HepG2 (cell line): ENCODE data around the gene SENP5. TPM values are rescaled to one million over a fixed set of nuclear protein-coding genes. Genes with fewer than 3 reads are reported as not detected.
A peak's percentile ranks its signal among the peaks of the same experiment; 100 is the strongest.

Source experiments
- ARID2 ChIP-seq: sonication (generic); formaldehyde crosslinking; IDR thresholded peaks from 2 replicates; pipeline ENCODE4 v1.8.1; 2022; ENCODE audit warnings: mild to moderate bottlenecking, missing genetic modification reagents, borderline replicate concordance
- ATF7-NPFF ChIP-seq: sonication (generic); formaldehyde crosslinking; IDR thresholded peaks from 2 replicates; pipeline ENCODE4 v1.8.1; 2023; ENCODE audit warnings: mild to moderate bottlenecking, low read depth, missing genetic modification reagents, moderate library complexity
- CENPT ChIP-seq: sonication (generic); formaldehyde crosslinking; IDR thresholded peaks from 2 replicates; pipeline ENCODE4 v1.8.0; 2022; ENCODE audit warnings: low read depth, mild to moderate bottlenecking, moderate library complexity, missing genetic modification reagents
- FOXA1 ChIP-seq, 2 experiments: fragments of 450-650 bp in 1 of 2; sonication (generic) in 1 of 2; formaldehyde crosslinking in 1 of 2; IDR thresholded peaks; 2 replicates each; pipeline versions ENCODE4 v1.4.0 to v1.6.1; 2016 to 2020; ENCODE audit warnings: missing genetic modification reagents in 1 of 2
- HNRNPK ChIP-seq: fragments of 200-400 bp; formaldehyde crosslinking; IDR thresholded peaks from 2 replicates; pipeline ENCODE4 v1.6.1; 2018; ENCODE audit warnings: low read length, low read depth, moderate library complexity, mild to moderate bottlenecking; ENCODE audit not compliant: poor library complexity, severe bottlenecking
- MATR3 ChIP-seq: sonication (generic); formaldehyde crosslinking; IDR thresholded peaks from 2 replicates; pipeline ENCODE4 v1.4.0; 2020; ENCODE audit warnings: missing genetic modification reagents
- SP2 ChIP-seq: sonication (generic); formaldehyde crosslinking; IDR thresholded peaks from 2 replicates; pipeline ENCODE4 v1.5.1; 2020; ENCODE audit warnings: mild to moderate bottlenecking, missing genetic modification reagents
- STAT5B ChIP-seq: sonication (generic); formaldehyde crosslinking; IDR thresholded peaks from 2 replicates; pipeline ENCODE4 v1.4.0; 2020; ENCODE audit warnings: missing genetic modification reagents
- TOE1 ChIP-seq: sonication (generic); formaldehyde crosslinking; IDR thresholded peaks from 2 replicates; pipeline ENCODE4 v1.4.0; 2020; ENCODE audit warnings: mild to moderate bottlenecking, missing genetic modification reagents
- TP53 ChIP-seq: sonication (generic); formaldehyde crosslinking; conservative IDR thresholded peaks from 2 replicates; pipeline ENCODE4 v1.4.0; 2020; ENCODE audit warnings: missing genetic modification reagents
- ZBTB20 ChIP-seq: sonication (generic); formaldehyde crosslinking; IDR thresholded peaks from 2 replicates; pipeline ENCODE4 v1.8.1; 2023; ENCODE audit warnings: missing genetic modification reagents, low read depth, mild to moderate bottlenecking, borderline replicate concordance
- ZFP36 ChIP-seq: fragments of 150-350 bp; IDR thresholded peaks from 2 replicates; pipeline ENCODE4 v1.6.1; 2018; ENCODE audit warnings: borderline replicate concordance, low read length, low read depth; ENCODE audit not compliant: partially characterized antibody
- ZNF12 ChIP-seq: sonication (generic); formaldehyde crosslinking; IDR thresholded peaks from 2 replicates; pipeline ENCODE4 v1.5.0; 2020; ENCODE audit warnings: missing genetic modification reagents
- ZNF136 ChIP-seq: sonication (generic); formaldehyde crosslinking; IDR thresholded peaks from 2 replicates; pipeline ENCODE4 v1.8.1; 2022; ENCODE audit warnings: low read depth, mild to moderate bottlenecking, moderate library complexity, missing genetic modification reagents
- ZNF138 ChIP-seq: sonication (generic); formaldehyde crosslinking; IDR thresholded peaks from 2 replicates; pipeline ENCODE4 v1.5.0; 2020; ENCODE audit warnings: mild to moderate bottlenecking, low read depth, missing genetic modification reagents
- ZNF33A ChIP-seq: sonication (generic); formaldehyde crosslinking; IDR thresholded peaks from 2 replicates; pipeline ENCODE4 v1.5.1; 2020; ENCODE audit warnings: missing genetic modification reagents, mild to moderate bottlenecking, moderate library complexity, borderline replicate concordance
- ZNF34 ChIP-seq: sonication (generic); formaldehyde crosslinking; IDR thresholded peaks from 2 replicates; pipeline ENCODE4 v1.4.0; 2020; ENCODE audit warnings: mild to moderate bottlenecking, missing genetic modification reagents, borderline replicate concordance
- ZNF431 ChIP-seq: sonication (generic); formaldehyde crosslinking; IDR thresholded peaks from 2 replicates; pipeline ENCODE4 v1.9.0; 2022; ENCODE audit warnings: missing genetic modification reagents, low read depth, mild to moderate bottlenecking, borderline replicate concordance
- ZNF605 ChIP-seq: sonication (generic); formaldehyde crosslinking; IDR thresholded peaks from 2 replicates; pipeline ENCODE4 v1.8.0; 2022; ENCODE audit warnings: mild to moderate bottlenecking, missing genetic modification reagents
- ZNF652 ChIP-seq: IDR thresholded peaks from 2 replicates; pipeline ENCODE4 v1.6.1; 2016; ENCODE audit warnings: low read depth, borderline replicate concordance
- ZSCAN25 ChIP-seq: sonication (generic); formaldehyde crosslinking; IDR thresholded peaks from 2 replicates; pipeline ENCODE4 v1.8.0; 2022; ENCODE audit warnings: mild to moderate bottlenecking, missing genetic modification reagents
- polyA plus RNA-seq, 8 experiments: library from polyadenylated mRNA; depleted of rRNA in 3 of 8; stranded (reverse) in 7 of 8; unstranded in 1 of 8; fragments of >200 nt; fragmentation: Illumina TruSeq in 4 of 8; extraction: Trizol in 4 of 8; gene quantifications; 2 replicates each; pipeline versions ENCODE4 v1.2.1 to v1.2.3, GENCODE V29; 2011 to 2016; ENCODE audit warnings: low read depth in 4 of 8, missing spikeins in 1 of 8, mixed read lengths in 1 of 8; ENCODE audit not compliant: insufficient read depth in 1 of 8
- total RNA-seq, 5 experiments: library from RNA; depleted of rRNA; stranded (reverse); fragments of >200 nt; fragmentation: Illumina TruSeq; extraction: Trizol; gene quantifications; 2 replicates each; pipeline ENCODE4 v1.2.3, GENCODE V29; 2016; ENCODE audit warnings: low read depth in 1 of 5
- TF ChIP-seq, protein P1 (sequence below): sonication (generic); formaldehyde crosslinking; IDR thresholded peaks from 2 replicates; pipeline ENCODE4 v1.5.0; 2020; ENCODE audit warnings: mild to moderate bottlenecking, missing genetic modification reagents, borderline replicate concordance
- TF ChIP-seq, protein P2 (sequence below): IDR thresholded peaks from 2 replicates; pipeline ENCODE4 v1.6.1; 2016; ENCODE audit warnings: low read depth
- TF ChIP-seq, protein P3 (sequence below): sonication (generic); formaldehyde crosslinking; IDR thresholded peaks from 2 replicates; pipeline ENCODE4 v1.5.0; 2020; ENCODE audit warnings: mild to moderate bottlenecking, missing genetic modification reagents

SENP5 gene
- total and polyA plus RNA-seq, 2 of the 13 experiments (the other 11 are each of a cell fraction or from before 2014, with no cell fraction given): 17.6 to 30.9 TPM

GRCh38 chr3:196867507-196868296 is at the start of gene SENP5 (continued):
- no peak for TF ChIP-seq ZNF605 (CRISPR knock-in tag)
- TF ChIP-seq FOXA1 (IDR thresholded peaks at IDR 0.05): no peak
- no peak for TF ChIP-seq FOXA1 (CRISPR knock-in tag; IDR thresholded peaks at IDR 0.05)
- no peak for TF ChIP-seq TOE1 (CRISPR knock-in tag)
- TF ChIP-seq CENPT (CRISPR knock-in tag): no peak
- no peak for TF ChIP-seq ZNF138 (CRISPR knock-in tag)
- TF ChIP-seq ZNF34 (CRISPR knock-in tag): no peak
- TF ChIP-seq ZNF431 (CRISPR knock-in tag): 0 out of 2 replicates have a peak, but pooled peaks have one; percentile 24
- no peak for TF ChIP-seq ZBTB20 (CRISPR knock-in tag)
- TF ChIP-seq, protein P1, sequence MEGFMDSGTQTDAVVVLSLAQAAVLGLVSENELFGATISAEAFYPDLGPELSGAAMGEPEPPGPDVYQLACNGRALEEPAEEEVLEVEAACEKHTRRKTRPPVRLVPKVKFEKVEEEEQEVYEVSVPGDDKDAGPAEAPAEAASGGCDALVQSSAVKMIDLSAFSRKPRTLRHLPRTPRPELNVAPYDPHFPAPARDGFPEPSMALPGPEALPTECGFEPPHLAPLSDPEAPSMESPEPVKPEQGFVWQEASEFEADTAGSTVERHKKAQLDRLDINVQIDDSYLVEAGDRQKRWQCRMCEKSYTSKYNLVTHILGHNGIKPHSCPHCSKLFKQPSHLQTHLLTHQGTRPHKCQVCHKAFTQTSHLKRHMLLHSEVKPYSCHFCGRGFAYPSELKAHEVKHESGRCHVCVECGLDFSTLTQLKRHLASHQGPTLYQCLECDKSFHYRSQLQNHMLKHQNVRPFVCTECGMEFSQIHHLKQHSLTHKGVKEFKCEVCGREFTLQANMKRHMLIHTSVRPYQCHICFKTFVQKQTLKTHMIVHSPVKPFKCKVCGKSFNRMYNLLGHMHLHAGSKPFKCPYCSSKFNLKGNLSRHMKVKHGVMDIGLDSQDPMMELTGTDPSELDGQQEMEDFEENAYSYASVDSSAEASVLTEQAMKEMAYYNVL (CRISPR knock-in tag): peak; percentile 44; the same call in 1 of the 2 replicates
- no peak for TF ChIP-seq MATR3 (CRISPR knock-in tag)
- TF ChIP-seq, protein P2, sequence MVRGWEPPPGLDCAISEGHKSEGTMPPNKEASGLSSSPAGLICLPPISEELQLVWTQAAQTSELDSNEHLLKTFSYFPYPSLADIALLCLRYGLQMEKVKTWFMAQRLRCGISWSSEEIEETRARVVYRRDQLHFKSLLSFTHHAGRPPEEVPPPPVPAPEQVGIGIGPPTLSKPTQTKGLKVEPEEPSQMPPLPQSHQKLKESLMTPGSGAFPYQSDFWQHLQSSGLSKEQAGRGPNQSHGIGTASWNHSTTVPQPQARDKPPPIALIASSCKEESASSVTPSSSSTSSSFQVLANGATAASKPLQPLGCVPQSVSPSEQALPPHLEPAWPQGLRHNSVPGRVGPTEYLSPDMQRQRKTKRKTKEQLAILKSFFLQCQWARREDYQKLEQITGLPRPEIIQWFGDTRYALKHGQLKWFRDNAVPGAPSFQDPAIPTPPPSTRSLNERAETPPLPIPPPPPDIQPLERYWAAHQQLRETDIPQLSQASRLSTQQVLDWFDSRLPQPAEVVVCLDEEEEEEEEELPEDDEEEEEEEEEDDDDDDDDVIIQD (CRISPR knock-in tag): no peak
- TF ChIP-seq ZFP36: no peak
- TF ChIP-seq, protein P3, sequence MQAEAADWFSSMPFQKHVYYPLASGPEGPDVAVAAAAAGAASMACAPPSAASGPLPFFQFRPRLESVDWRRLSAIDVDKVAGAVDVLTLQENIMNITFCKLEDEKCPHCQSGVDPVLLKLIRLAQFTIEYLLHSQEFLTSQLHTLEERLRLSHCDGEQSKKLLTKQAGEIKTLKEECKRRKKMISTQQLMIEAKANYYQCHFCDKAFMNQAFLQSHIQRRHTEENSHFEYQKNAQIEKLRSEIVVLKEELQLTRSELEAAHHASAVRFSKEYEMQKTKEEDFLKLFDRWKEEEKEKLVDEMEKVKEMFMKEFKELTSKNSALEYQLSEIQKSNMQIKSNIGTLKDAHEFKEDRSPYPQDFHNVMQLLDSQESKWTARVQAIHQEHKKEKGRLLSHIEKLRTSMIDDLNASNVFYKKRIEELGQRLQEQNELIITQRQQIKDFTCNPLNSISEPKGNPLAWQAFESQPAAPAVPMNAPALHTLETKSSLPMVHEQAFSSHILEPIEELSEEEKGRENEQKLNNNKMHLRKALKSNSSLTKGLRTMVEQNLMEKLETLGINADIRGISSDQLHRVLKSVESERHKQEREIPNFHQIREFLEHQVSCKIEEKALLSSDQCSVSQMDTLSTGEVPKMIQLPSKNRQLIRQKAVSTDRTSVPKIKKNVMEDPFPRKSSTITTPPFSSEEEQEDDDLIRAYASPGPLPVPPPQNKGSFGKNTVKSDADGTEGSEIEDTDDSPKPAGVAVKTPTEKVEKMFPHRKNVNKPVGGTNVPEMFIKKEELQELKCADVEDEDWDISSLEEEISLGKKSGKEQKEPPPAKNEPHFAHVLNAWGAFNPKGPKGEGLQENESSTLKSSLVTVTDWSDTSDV (CRISPR knock-in tag): no peak
- TF ChIP-seq ZNF12 (CRISPR knock-in tag): no peak
- peak; percentile 76; the same call in 1 of the 2 replicates for TF ChIP-seq ZSCAN25 (CRISPR knock-in tag)
- TF ChIP-seq TP53 (CRISPR knock-in tag): no peak
- TF ChIP-seq ATF7-NPFF (CRISPR knock-in tag): peak; percentile 92
- 0 out of 2 replicates have a peak, but pooled peaks have one; percentile 52 for TF ChIP-seq ZNF136 (CRISPR knock-in tag)
- no peak for TF ChIP-seq HNRNPK
- no peak for TF ChIP-seq ZNF33A
- no peak for TF ChIP-seq ZNF652
- peak; percentile 79 for TF ChIP-seq SP2 (CRISPR knock-in tag)
- TF ChIP-seq ARID2 (CRISPR knock-in tag): no peak
- no peak for TF ChIP-seq STAT5B
